Keratinocyte (primary cell): ENCODE data around the gene INTS14. TPM values are rescaled to one million over a fixed set of nuclear protein-coding genes. Genes with fewer than 3 reads are reported as not detected.
"Not testable (repeated sequence)": the region's sequence is repeated elsewhere in the genome, so short reads cannot be mapped to it uniquely, and the experiment has no call there.

Experiments used
- DNase-seq: peaks from one replicate; pipeline ENCODE4 v3.0.0-alpha.2; 2011; ENCODE audit warnings: low read depth, missing footprints, low spot score
- FAIRE-seq: peaks from 2 replicates; lab custom pipeline; 2011; peaks lifted over from hg19 to GRCh38; lab: Jason Lieb, UNC
- H2AFZ ChIP-seq: 2 replicates; pipeline ENCODE4 v1.6.0; 2012; ENCODE audit warnings: low read length, control low read depth, inconsistent platforms; ENCODE audit not compliant: control insufficient read depth
- H3K27ac ChIP-seq: 2 replicates; pipeline ENCODE4 v1.5.1; 2011; ENCODE audit warnings: low read length; ENCODE audit not compliant: control insufficient read depth, insufficient read depth
- H3K27me3 ChIP-seq: 3 replicates; pipeline ENCODE4 v1.6.0; 2011; ENCODE audit warnings: low read length; ENCODE audit not compliant: control insufficient read depth, insufficient read depth; ENCODE audit errors: extremely low read depth
- H3K36me3 ChIP-seq, 2 experiments: 2 replicates in 1 of 2; 3 replicates in 1 of 2; pipeline ENCODE4 v1.5.1; 2011; ENCODE audit warnings: low read length in 2 of 2, mild to moderate bottlenecking in 1 of 2; ENCODE audit not compliant: control insufficient read depth in 2 of 2, insufficient read depth in 2 of 2; ENCODE audit errors: extremely low read depth in 1 of 2
- H3K4me1 ChIP-seq: 3 replicates; pipeline ENCODE4 v1.5.1; 2011; ENCODE audit warnings: low read length; ENCODE audit not compliant: control insufficient read depth, insufficient read depth; ENCODE audit errors: extremely low read depth
- H3K4me2 ChIP-seq: 3 replicates; pipeline ENCODE4 v1.6.0; 2011; ENCODE audit warnings: low read depth, low read length; ENCODE audit not compliant: control insufficient read depth, insufficient read depth; ENCODE audit errors: extremely low read depth
- H3K4me3 ChIP-seq, 3 experiments: fragments of 200-600 bp in 1 of 3; sonication (generic) in 1 of 3; 2 replicates in 2 of 3; 3 replicates in 1 of 3; pipeline ENCODE4 v1.5.1; 2011 to 2016; ENCODE audit warnings: low read length in 3 of 3, mild to moderate bottlenecking in 3 of 3, control low read depth in 2 of 3, inconsistent platforms in 1 of 3, low read depth in 1 of 3, mixed read lengths in 1 of 3, mixed run types in 1 of 3, moderate library complexity in 1 of 3; ENCODE audit not compliant: control insufficient read depth in 2 of 3, insufficient read depth in 2 of 3; ENCODE audit errors: extremely low read depth in 1 of 3
- H3K79me2 ChIP-seq: 2 replicates; pipeline ENCODE4 v1.6.0; 2012; ENCODE audit warnings: low read length; ENCODE audit not compliant: control insufficient read depth, insufficient read depth
- H3K9ac ChIP-seq: 3 replicates; pipeline ENCODE4 v1.6.0; 2011; ENCODE audit warnings: low read length; ENCODE audit not compliant: control insufficient read depth, insufficient read depth; ENCODE audit errors: extremely low read depth
- H3K9me1 ChIP-seq: 3 replicates; pipeline ENCODE4 v1.6.0; 2011; ENCODE audit warnings: low read length; ENCODE audit not compliant: control insufficient read depth, insufficient read depth; ENCODE audit errors: extremely low read depth
- H3K9me3 ChIP-seq: 2 replicates; pipeline ENCODE4 v1.5.1; 2012; ENCODE audit warnings: low read depth, low read length; ENCODE audit not compliant: control insufficient read depth
- H4K20me1 ChIP-seq: 3 replicates; pipeline ENCODE4 v1.6.0; 2011; ENCODE audit warnings: low read length; ENCODE audit not compliant: control insufficient read depth, insufficient read depth; ENCODE audit errors: extremely low read depth
- EZH2 ChIP-seq: IDR thresholded peaks from one replicate; pipeline ENCODE4 v1.6.1; 2012; ENCODE audit warnings: inconsistent platforms, mild to moderate bottlenecking, low read length, moderate library complexity
- dilution Hi-C: fragments of 300-500 bp; cut with MboI; formaldehyde crosslinking; loops from one replicate; pipeline ENCODE4 v1.7.0; 2020; ENCODE audit warnings: low sequenced_read_pairs; ENCODE audit not compliant: extremely low pct_ligation_motif_present
- polyA plus RNA-seq, 5 experiments: library from polyadenylated mRNA; depleted of rRNA in 3 of 5; stranded (reverse) in 3 of 5; stranded (forward) in 1 of 5; unstranded in 1 of 5; fragments of >200 nt; gene quantifications; 1 replicate in 1 of 5; 2 replicates in 3 of 5; 3 replicates in 1 of 5; pipeline versions ENCODE4 v1.2.1 to v1.2.3, GENCODE V29; 2011 to 2012; ENCODE audit warnings: missing spikeins in 2 of 5, low read depth in 1 of 5, low replicate concordance in 1 of 5
- TF ChIP-seq, protein P1 (sequence below), 3 experiments: IDR thresholded peaks in 1 of 3; conservative IDR thresholded peaks in 1 of 3; optimal IDR thresholded peaks in 1 of 3; 2 replicates in 2 of 3; 3 replicates in 1 of 3; pipeline versions ENCODE3 to v1.5.1; 2011; ENCODE audit warnings: low read length in 3 of 3, mild to moderate bottlenecking in 3 of 3, moderate library complexity in 2 of 3, control low read depth in 1 of 3, inconsistent platforms in 1 of 3; ENCODE audit not compliant: insufficient read depth in 2 of 3; ENCODE audit errors: extremely low read depth in 1 of 3

Gene INTS14
- polyA plus RNA-seq, 1 donor (not counting 4 experiments of a cell fraction or from before 2014, with no cell fraction given), result 51.0 TPM

DNA sequence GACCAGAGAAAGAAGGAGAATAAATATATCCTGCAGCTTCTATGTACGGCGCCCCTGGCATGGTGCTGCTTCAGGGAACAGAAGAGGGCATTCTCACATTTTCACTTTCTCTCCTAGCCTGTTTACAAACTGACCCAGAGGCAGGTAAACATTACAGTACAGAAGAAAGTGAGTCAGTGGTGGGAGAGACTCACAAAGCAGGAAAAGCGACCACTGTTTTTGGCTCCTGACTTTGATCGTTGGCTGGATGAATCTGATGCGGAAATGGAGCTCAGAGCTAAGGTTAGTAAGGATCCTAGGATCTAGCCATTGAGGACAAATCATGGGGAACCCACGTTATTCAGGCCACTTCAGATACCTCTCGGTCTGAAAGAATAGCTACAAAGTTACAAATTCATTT is 54.3 kb downstream of the INTS14 start:
- no peak for FAIRE-seq

DNA sequence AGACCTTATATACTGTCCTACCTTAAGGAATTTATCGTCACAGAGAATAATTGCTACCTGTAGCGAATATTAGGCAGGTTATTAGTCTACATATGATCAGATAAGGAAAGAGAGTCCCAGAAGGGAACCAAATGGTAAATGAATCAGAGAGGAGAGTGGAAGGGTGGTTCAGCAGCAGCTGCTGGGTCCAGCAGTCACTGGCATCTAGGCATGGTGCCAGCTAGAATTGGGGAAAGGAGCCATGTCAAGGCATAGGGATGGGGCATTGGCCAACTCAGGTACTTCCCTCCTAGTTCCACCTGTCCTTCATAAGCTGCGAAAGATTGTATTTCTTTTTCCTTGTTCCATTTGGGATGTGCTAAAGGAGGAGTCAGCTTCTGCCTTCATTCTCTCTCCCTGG is 57.2 kb downstream of the INTS14 start:
- no peaks in the 10 kb centered on the region for H4K20me1 ChIP-seq
- H3K9me3 ChIP-seq, result no peaks in the 10 kb centered on the region
- H3K36me3 ChIP-seq, result peaks cover 6 to 16% of the 10 kb centered on the region in 2 experiments
- no peaks in the 10 kb centered on the region for H3K9me1 ChIP-seq
- no peak for DNase-seq
- H3K4me1 ChIP-seq, result no peaks in the 10 kb centered on the region
- H3K4me3 ChIP-seq, result no peak overlapping the region
- dilution Hi-C loops, result no loop called here
- H2AFZ ChIP-seq, result no peak overlapping the region
- FAIRE-seq, result no peak
- no peak overlapping the region for H3K9ac ChIP-seq
- H3K4me2 ChIP-seq, result no peak overlapping the region
- no peak overlapping the region for H3K27ac ChIP-seq
- TF ChIP-seq, protein P1, sequence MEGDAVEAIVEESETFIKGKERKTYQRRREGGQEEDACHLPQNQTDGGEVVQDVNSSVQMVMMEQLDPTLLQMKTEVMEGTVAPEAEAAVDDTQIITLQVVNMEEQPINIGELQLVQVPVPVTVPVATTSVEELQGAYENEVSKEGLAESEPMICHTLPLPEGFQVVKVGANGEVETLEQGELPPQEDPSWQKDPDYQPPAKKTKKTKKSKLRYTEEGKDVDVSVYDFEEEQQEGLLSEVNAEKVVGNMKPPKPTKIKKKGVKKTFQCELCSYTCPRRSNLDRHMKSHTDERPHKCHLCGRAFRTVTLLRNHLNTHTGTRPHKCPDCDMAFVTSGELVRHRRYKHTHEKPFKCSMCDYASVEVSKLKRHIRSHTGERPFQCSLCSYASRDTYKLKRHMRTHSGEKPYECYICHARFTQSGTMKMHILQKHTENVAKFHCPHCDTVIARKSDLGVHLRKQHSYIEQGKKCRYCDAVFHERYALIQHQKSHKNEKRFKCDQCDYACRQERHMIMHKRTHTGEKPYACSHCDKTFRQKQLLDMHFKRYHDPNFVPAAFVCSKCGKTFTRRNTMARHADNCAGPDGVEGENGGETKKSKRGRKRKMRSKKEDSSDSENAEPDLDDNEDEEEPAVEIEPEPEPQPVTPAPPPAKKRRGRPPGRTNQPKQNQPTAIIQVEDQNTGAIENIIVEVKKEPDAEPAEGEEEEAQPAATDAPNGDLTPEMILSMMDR (optimal IDR thresholded peaks at IDR 0.05 in 1 of 3, IDR thresholded peaks at IDR 0.05 in 1 of 3, conservative IDR thresholded peaks at IDR 0.05 in 1 of 3; ENCODE audit: extremely low read depth in 1 of 3, insufficient read depth in 2 of 3, low read length in 3 of 3), result no peak
- TF ChIP-seq EZH2, result no peak
- H3K79me2 ChIP-seq, result peaks cover 21% of the 10 kb centered on the region
- H3K27me3 ChIP-seq, result no peaks in the 10 kb centered on the region

More for the DNA sequence above, 54.3 kb downstream of the INTS14 start:
- H3K4me1 ChIP-seq, result no peaks in the 10 kb centered on the region
- dilution Hi-C loops, result no loop called here
- no peak overlapping the region for H3K4me3 ChIP-seq
- TF ChIP-seq, protein P1 (optimal IDR thresholded peaks at IDR 0.05 in 1 of 3, IDR thresholded peaks at IDR 0.05 in 1 of 3, conservative IDR thresholded peaks at IDR 0.05 in 1 of 3; ENCODE audit: extremely low read depth in 1 of 3, insufficient read depth in 2 of 3, low read length in 3 of 3), result no peak
- no peak for TF ChIP-seq EZH2
- H3K4me2 ChIP-seq, result no peak overlapping the region
- peaks cover 11 to 20% of the 10 kb centered on the region in 2 experiments for H3K36me3 ChIP-seq
- no peaks in the 10 kb centered on the region for H3K9me1 ChIP-seq
- no peak for DNase-seq
- H4K20me1 ChIP-seq, result no peaks in the 10 kb centered on the region
- no peak overlapping the region for H2AFZ ChIP-seq
- H3K9ac ChIP-seq, result no peak overlapping the region
- H3K79me2 ChIP-seq, result peaks cover 6% of the 10 kb centered on the region
- no peaks in the 10 kb centered on the region for H3K9me3 ChIP-seq
- H3K27ac ChIP-seq, result no peak overlapping the region
- H3K27me3 ChIP-seq, result no peaks in the 10 kb centered on the region

DNA sequence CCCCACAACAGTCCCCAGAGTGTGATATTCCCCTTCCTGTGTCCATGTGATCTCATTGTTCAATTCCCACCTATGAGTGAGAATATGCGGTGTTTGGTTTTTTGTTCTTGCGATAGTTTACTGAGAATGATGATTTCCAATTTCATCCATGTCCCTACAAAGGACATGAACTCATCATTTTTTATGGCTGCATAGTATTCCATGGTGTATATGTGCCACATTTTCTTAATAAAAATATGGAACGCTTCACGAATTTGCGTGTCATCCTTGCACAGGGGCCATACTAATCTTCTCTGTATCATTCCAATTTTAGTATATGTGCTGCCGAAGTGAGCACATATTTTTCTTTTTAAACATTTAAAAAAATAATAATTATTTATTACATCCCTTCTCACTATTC is 58.1 kb downstream of the INTS14 start:
- DNase-seq, H3K4me1 ChIP-seq, H3K9ac ChIP-seq, H3K9me3 ChIP-seq, H3K27ac ChIP-seq, FAIRE-seq, dilution Hi-C loops, H3K9me1 ChIP-seq, H3K4me2 ChIP-seq, H2AFZ ChIP-seq, H4K20me1 ChIP-seq, H3K4me3 ChIP-seq, H3K27me3 ChIP-seq: not testable (repeated sequence)
- H3K79me2 ChIP-seq, result peaks cover 28% of the 10 kb centered on the region
- H3K36me3 ChIP-seq, result peaks cover 2 to 11% of the 10 kb centered on the region in 2 experiments
